ENCODE measurements around the gene IRS2.
A peak's percentile ranks its signal among the peaks of the same experiment; 100 is the strongest.

The IRS2 gene

DNA sequence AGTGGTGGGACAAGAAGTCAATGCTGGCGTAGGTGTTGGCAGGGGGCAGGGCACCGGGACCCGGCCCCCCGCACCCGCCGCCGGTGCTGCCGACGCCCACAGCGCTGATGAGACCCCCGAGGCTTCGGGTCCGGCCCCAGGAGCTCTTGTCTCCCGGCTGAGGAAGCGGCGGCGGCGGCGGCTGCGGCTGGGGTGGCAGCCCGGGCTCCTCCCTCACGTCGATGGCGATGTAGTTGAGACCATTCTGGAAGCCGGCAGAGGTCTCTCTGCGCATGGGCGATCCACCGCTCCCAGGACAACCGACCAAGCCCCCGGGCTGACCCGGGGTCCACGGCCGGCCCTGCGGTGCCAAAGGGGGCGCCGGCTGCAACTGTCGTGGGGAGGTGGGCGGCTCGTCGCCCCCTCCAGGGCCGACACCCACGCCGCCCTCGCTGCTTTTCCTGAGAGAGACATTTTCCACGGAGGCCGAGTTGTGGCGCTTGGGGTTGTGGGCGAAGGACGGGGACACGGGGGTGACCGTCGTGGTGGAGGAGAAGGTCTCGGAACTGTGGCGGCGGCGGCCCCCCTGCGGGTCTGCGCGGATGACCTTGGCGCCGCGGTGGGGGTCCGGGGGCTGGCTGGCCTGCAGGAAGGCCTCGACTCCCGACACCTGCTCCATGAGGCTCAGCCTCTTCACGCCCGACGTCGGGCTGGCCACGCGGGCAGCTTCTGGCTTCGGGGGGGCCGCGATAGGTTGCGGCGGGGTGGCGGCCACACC lies 4.1 kb downstream of the IRS2 start:
- Histone ChIP-seq H3K4me3 (ENCODE audit: low read depth in 1 of 5, low read length in 5 of 5) (peak overlapping the region; percentile 64 to 95 (median 82)), H3K9me3 (ENCODE audit: control insufficient read depth in 5 of 5, low read length in 5 of 5) (no peaks in the 10 kb centered on the region), H3K9ac (ENCODE audit: low read length in 5 of 5) (peak overlapping the region in 2 of 5 donors; percentile 66 to 74), H3K27me3 (ENCODE audit: control insufficient read depth in 5 of 5, insufficient read depth in 4 of 5, low read length in 5 of 5) (no peaks in the 10 kb centered on the region), H3K4me1 (ENCODE audit: control insufficient read depth in 5 of 5, insufficient read depth in 5 of 5, low read length in 5 of 5) (peaks cover 0 to 83% (median 66%) of the 10 kb centered on the region in 5 donors), H3K36me3 (ENCODE audit: control insufficient read depth in 5 of 5, insufficient read depth in 5 of 5, low read length in 5 of 5) (peaks cover 0 to 36% (median 14%) of the 10 kb centered on the region in 5 donors), H3K27ac (ENCODE audit: low read depth, low read length) (peak overlapping the region; percentile 91)

DNA sequence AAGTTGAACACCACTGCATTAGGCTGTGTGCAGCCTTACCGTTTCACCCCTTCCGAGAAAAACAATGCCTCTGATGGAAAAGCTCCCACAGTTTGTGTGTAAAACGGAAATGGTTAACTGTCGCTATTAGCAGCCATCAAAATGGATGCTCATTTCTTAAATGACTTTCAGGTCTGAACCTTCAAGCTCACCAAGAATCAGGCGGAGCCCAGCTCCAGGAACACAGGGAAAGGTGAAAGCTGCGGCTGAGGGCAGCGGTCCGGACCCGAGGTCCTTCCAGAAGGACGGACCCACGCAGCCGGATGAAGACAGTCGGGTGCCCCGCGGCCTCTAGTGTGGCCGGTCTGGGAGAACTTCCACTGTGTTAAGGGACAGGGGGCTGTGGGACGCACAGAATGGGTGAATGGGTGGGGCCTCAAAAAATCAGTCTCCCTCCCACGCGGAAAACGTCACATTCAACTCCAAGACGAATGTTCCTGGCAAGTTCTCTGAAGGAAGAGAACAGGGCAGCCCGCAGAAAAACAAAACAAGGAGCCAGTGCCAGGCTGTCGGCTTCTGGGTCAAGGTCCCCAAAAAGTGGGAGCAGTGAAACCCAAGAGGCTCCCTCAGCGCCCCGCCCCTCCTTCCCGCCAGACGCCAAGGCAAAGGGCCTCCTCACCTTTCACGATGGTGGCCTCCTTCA lies 4.9 kb downstream of the IRS2 start:
- Histone ChIP-seq H3K9ac (ENCODE audit: low read length in 5 of 5) (peak overlapping the region in 4 of 5 donors; percentile 25 to 74 (median 58)), H3K27me3 (ENCODE audit: control insufficient read depth in 5 of 5, insufficient read depth in 4 of 5, low read length in 5 of 5) (no peaks in the 10 kb centered on the region), H3K9me3 (ENCODE audit: control insufficient read depth in 5 of 5, low read length in 5 of 5) (no peaks in the 10 kb centered on the region), H3K4me3 (ENCODE audit: low read depth in 1 of 5, low read length in 5 of 5) (peak overlapping the region; percentile 64 to 95 (median 82)), H3K4me1 (ENCODE audit: control insufficient read depth in 5 of 5, insufficient read depth in 5 of 5, low read length in 5 of 5) (peaks cover 0 to 81% (median 73%) of the 10 kb centered on the region in 5 donors), H3K27ac (ENCODE audit: low read depth, low read length) (peak overlapping the region; percentile 91), H3K36me3 (ENCODE audit: control insufficient read depth in 5 of 5, insufficient read depth in 5 of 5, low read length in 5 of 5) (peaks cover 0 to 36% (median 14%) of the 10 kb centered on the region in 5 donors)

DNA sequence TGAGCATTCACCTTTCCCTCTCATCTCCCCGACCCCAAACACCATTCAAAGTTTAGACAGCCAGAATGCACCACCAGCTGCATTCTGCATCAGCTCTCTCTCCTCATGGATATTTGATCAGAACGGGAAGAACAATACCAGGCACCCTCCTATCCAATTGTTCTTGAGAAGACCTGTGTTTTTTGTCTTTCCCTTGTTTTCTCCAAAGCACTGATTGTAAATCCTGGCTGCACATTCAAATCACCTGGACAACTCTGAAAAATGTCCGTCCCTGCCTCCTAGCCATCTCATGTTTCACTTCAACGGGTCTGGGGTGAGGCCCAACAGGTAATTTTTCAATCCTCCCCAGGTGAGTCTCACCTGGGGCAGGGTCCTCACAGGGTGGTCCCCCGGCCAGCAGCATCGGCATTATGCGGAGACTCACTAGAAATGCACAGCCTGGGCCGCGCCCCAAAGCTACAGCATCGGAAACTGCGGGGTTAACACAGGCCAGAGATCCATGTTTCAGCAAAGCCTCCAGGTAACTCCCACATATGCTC lies 5.5 kb downstream of the IRS2 start:
- H3K4me1 ChIP-seq (ENCODE audit: control insufficient read depth in 5 of 5, insufficient read depth in 5 of 5, low read length in 5 of 5): peaks cover 0 to 81% (median 79%) of the 10 kb centered on the region in 5 donors

DNA sequence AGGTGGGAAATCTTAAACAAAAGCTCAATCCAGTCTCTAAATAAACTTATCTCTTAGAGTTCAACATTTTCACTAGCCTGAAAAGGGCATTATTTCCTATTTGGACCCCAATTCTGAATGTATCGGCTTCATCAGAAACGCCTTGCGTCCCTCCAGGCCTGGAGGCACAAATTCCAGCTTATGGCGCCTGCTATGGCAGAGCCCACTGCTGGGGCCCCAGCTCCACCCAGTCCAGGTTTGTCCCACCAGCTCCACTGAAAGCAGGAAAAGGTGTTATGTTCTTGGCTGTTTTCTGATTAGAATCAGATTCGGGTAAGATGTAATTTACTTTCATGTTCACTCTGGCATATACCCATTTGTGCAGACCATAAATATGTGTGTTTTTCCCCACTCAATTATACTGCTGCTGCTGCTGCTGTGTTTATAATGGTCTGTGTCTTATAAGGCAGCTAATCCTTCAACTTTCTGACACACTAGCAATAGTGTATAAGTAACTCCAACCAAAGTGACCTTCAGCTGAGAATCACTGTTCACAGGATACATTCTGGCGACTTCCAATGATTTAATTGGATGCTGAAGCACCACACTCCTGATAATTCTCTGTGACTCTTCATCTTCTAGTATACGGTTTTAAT lies 6.4 kb downstream of the IRS2 start:
- H3K4me1 ChIP-seq (ENCODE audit: control insufficient read depth in 5 of 5, insufficient read depth in 5 of 5, low read length in 5 of 5): peaks cover 0 to 85% (median 74%) of the 10 kb centered on the region in 5 donors
- peak overlapping the region; percentile 25 to 74 (median 58) for H3K9ac ChIP-seq (ENCODE audit: low read length in 5 of 5)
- H3K9me3 ChIP-seq (ENCODE audit: control insufficient read depth in 5 of 5, low read length in 5 of 5): no peaks in the 10 kb centered on the region

More for the DNA sequence above, 5.5 kb downstream of the IRS2 start:
- H3K27me3 ChIP-seq (ENCODE audit: control insufficient read depth in 5 of 5, insufficient read depth in 4 of 5, low read length in 5 of 5): no peaks in the 10 kb centered on the region
- H3K36me3 ChIP-seq (ENCODE audit: control insufficient read depth in 5 of 5, insufficient read depth in 5 of 5, low read length in 5 of 5): peaks cover 0 to 36% (median 14%) of the 10 kb centered on the region in 5 donors
- peak overlapping the region; percentile 91 for H3K27ac ChIP-seq (ENCODE audit: low read depth, low read length)
- no peaks in the 10 kb centered on the region for H3K9me3 ChIP-seq (ENCODE audit: control insufficient read depth in 5 of 5, low read length in 5 of 5)
- peak overlapping the region in 4 of 5 donors; percentile 25 to 74 (median 58) for H3K9ac ChIP-seq (ENCODE audit: low read length in 5 of 5)
- peak overlapping the region; percentile 64 to 95 (median 82) for H3K4me3 ChIP-seq (ENCODE audit: low read depth in 1 of 5, low read length in 5 of 5)

DNA sequence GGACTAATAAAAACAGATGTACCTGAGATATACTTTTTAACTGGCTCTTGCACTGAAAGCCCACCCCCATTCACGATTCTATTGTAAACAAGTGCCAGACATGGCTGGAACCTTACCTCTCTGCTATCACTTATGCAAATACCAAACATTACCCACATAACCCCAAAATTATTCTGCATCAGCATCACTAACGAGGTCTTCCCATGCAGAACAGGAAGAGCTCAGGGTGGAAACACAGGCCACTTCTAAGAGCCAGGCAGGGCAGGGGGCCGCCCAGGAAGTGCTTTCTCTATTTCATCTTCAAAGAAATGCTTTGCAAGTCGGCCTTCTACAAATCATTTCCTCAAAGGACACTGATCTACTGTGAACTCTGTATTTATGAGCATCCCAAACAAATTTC lies 7.3 kb downstream of the IRS2 start:
- Histone ChIP-seq H3K9me3 (ENCODE audit: control insufficient read depth in 5 of 5, low read length in 5 of 5) (no peaks in the 10 kb centered on the region), H3K4me1 (ENCODE audit: control insufficient read depth in 5 of 5, insufficient read depth in 5 of 5, low read length in 5 of 5) (peaks cover 0 to 92% (median 68%) of the 10 kb centered on the region in 5 donors), H3K27me3 (ENCODE audit: control insufficient read depth in 5 of 5, insufficient read depth in 4 of 5, low read length in 5 of 5) (no peaks in the 10 kb centered on the region), H3K36me3 (ENCODE audit: control insufficient read depth in 5 of 5, insufficient read depth in 5 of 5, low read length in 5 of 5) (peaks cover 4 to 38% (median 18%) of the 10 kb centered on the region in 5 donors), H3K9ac (ENCODE audit: low read length in 5 of 5) (peak overlapping the region in 2 of 5 donors; percentile 66 to 74), H3K4me3 (ENCODE audit: low read depth in 1 of 5, low read length in 5 of 5) (peak overlapping the region; percentile 64 to 95 (median 82)), H3K27ac (ENCODE audit: low read depth, low read length) (peak overlapping the region; percentile 91)

More for the DNA sequence above, 6.4 kb downstream of the IRS2 start:
- peak overlapping the region; percentile 64 to 95 (median 82) for H3K4me3 ChIP-seq (ENCODE audit: low read depth in 1 of 5, low read length in 5 of 5)
- peaks cover 0 to 36% (median 14%) of the 10 kb centered on the region in 5 donors for H3K36me3 ChIP-seq (ENCODE audit: control insufficient read depth in 5 of 5, insufficient read depth in 5 of 5, low read length in 5 of 5)
- H3K27me3 ChIP-seq (ENCODE audit: control insufficient read depth in 5 of 5, insufficient read depth in 4 of 5, low read length in 5 of 5): no peaks in the 10 kb centered on the region
- H3K27ac ChIP-seq (ENCODE audit: low read depth, low read length): peak overlapping the region; percentile 91

DNA sequence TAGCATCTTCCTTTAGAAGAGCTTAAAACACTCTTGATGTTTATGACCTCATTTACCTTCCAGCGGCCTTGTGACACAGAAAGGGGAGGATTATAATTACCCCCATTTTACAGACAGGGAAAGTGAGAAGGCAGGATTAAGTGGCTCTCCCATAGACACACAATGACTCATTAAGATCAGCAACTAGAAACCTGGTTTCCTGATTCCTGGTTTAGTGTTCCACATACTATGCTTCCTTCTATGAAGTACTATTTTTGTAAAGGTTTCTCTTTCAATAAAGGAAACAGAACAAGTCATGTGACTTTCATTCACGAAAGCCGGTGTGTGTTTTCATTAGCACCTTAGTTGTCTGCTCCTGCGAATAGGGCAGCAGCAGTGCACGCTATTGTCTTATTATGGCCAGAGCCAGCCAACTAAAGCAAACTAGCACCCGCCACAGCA lies 8.3 kb downstream of the IRS2 start:
- Histone ChIP-seq H3K36me3 (ENCODE audit: control insufficient read depth in 5 of 5, insufficient read depth in 5 of 5, low read length in 5 of 5) (peaks cover 8 to 29% (median 13%) of the 10 kb centered on the region in 5 donors), H3K27me3 (ENCODE audit: control insufficient read depth in 5 of 5, insufficient read depth in 4 of 5, low read length in 5 of 5) (no peaks in the 10 kb centered on the region), H3K9me3 (ENCODE audit: control insufficient read depth in 5 of 5, low read length in 5 of 5) (no peaks in the 10 kb centered on the region), H3K4me1 (ENCODE audit: control insufficient read depth in 5 of 5, insufficient read depth in 5 of 5, low read length in 5 of 5) (peaks cover 0 to 85% (median 58%) of the 10 kb centered on the region in 5 donors), H3K4me3 (ENCODE audit: low read depth in 1 of 5, low read length in 5 of 5) (peak overlapping the region; percentile 20 to 95 (median 82)), H3K27ac (ENCODE audit: low read depth, low read length) (peak overlapping the region; percentile 91), H3K9ac (ENCODE audit: low read length in 5 of 5) (peak overlapping the region in 2 of 5 donors; percentile 66 to 74)

DNA sequence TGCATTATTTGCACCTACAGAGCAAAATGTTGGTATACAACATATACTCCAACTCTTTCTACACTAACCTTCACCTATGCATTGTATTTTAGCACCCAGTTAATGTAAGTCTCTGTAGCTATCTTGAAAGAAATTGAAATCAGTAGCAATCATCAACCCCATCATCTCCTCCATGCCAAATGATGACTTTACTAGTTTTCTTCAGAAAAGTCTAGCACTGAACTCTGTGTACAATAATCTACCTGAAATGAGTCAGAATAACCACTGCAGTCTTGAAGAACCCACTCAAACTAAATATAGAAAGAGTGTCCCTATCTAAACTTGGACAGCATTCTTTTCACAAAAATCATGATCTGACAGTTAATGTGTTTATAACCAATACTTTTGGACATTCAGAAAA lies 9.8 kb downstream of the IRS2 start:
- Histone ChIP-seq H3K27ac (ENCODE audit: low read depth, low read length) (peak overlapping the region; percentile 91), H3K9me3 (ENCODE audit: control insufficient read depth in 5 of 5, low read length in 5 of 5) (no peaks in the 10 kb centered on the region), H3K36me3 (ENCODE audit: control insufficient read depth in 5 of 5, insufficient read depth in 5 of 5, low read length in 5 of 5) (peaks cover 9 to 23% (median 17%) of the 10 kb centered on the region in 5 donors), H3K4me1 (ENCODE audit: control insufficient read depth in 5 of 5, insufficient read depth in 5 of 5, low read length in 5 of 5) (peaks cover 0 to 80% (median 49%) of the 10 kb centered on the region in 5 donors), H3K4me3 (ENCODE audit: low read depth in 1 of 5, low read length in 5 of 5) (peak overlapping the region in 3 of 5 donors; percentile 34 to 50 (median 44)), H3K27me3 (ENCODE audit: control insufficient read depth in 5 of 5, insufficient read depth in 4 of 5, low read length in 5 of 5) (no peaks in the 10 kb centered on the region), H3K9ac (ENCODE audit: low read length in 5 of 5) (peak overlapping the region in 2 of 5 donors; percentile 7 to 66)

DNA sequence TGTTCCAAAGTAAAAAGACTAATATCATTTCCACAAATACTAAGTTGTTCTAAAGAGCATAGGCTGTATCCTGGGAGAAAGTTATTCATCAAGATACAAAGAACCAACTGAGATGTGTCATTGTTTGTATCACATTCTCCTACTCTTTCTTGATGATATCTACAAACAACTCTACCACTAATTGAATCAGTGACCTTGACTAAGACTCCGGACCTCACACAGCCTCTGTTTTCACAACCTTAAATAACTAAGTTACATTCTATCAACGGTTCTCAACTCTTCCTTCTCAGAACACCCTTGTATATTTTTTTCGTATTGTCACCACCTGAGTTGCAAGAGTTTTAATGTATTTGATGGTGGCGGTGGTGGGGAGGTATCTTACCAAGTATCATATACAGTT lies 12.6 kb downstream of the IRS2 start:
- Histone ChIP-seq H3K9ac (ENCODE audit: low read length in 5 of 5) (no peak overlapping the region), H3K9me3 (ENCODE audit: control insufficient read depth in 5 of 5, low read length in 5 of 5) (no peaks in the 10 kb centered on the region), H3K4me3 (ENCODE audit: low read depth in 1 of 5, low read length in 5 of 5) (no peak overlapping the region), H3K4me1 (ENCODE audit: control insufficient read depth in 5 of 5, insufficient read depth in 5 of 5, low read length in 5 of 5) (peaks cover 2 to 73% (median 24%) of the 10 kb centered on the region in 5 donors), H3K36me3 (ENCODE audit: control insufficient read depth in 5 of 5, insufficient read depth in 5 of 5, low read length in 5 of 5) (peaks cover 11 to 25% (median 22%) of the 10 kb centered on the region in 5 donors), H3K27me3 (ENCODE audit: control insufficient read depth in 5 of 5, insufficient read depth in 4 of 5, low read length in 5 of 5) (no peaks in the 10 kb centered on the region), H3K27ac (ENCODE audit: low read depth, low read length) (peak overlapping the region; percentile 69)

DNA sequence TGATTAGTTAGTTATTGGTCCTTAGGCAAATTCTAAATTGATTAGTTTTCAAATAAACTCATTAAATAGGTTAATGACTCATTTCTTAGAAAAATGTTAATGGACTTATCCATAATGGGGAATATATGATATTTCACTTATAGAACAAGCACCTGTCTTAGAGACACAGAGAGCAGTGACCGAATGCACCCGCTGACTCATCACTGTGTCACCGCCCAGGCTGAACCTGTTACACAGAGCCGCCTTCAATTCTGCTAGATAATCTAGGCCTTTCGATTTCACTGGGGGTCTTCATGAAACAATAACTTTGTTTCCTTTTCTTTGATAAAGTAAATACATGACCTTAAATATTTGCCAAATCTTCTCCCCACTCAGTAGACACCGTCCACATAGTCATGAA lies 13.1 kb downstream of the IRS2 start:
- peak overlapping the region; percentile 69 for H3K27ac ChIP-seq (ENCODE audit: low read depth, low read length)
- no peaks in the 10 kb centered on the region for H3K9me3 ChIP-seq (ENCODE audit: control insufficient read depth in 5 of 5, low read length in 5 of 5)
- no peaks in the 10 kb centered on the region for H3K27me3 ChIP-seq (ENCODE audit: control insufficient read depth in 5 of 5, insufficient read depth in 4 of 5, low read length in 5 of 5)
- no peak overlapping the region for H3K4me3 ChIP-seq (ENCODE audit: low read depth in 1 of 5, low read length in 5 of 5)
- peaks cover 2 to 74% (median 21%) of the 10 kb centered on the region in 5 donors for H3K4me1 ChIP-seq (ENCODE audit: control insufficient read depth in 5 of 5, insufficient read depth in 5 of 5, low read length in 5 of 5)
- H3K36me3 ChIP-seq (ENCODE audit: control insufficient read depth in 5 of 5, insufficient read depth in 5 of 5, low read length in 5 of 5): peaks cover 11 to 27% (median 22%) of the 10 kb centered on the region in 5 donors
- no peak overlapping the region for H3K9ac ChIP-seq (ENCODE audit: low read length in 5 of 5)

Data from subcutaneous abdominal adipose tissue (tissue), 5 donors.